ENCODE data around the gene ATF6.

GRCh38 chr1:161782886-161783285 is 16.8 kb downstream of the ATF6 start:
- TF ChIP-seq ZNF3 (CRISPR knock-in tag; IDR thresholded peaks at IDR 0.05) (no peak), MYNN (IDR thresholded peaks at IDR 0.05) (no peak), MYNN (CRISPR knock-in tag; IDR thresholded peaks at IDR 0.05) (no peak), KLF16 (IDR thresholded peaks at IDR 0.05) (no peak), ILK (tag; IDR thresholded peaks at IDR 0.05; ENCODE audit: borderline replicate concordance, low read depth) (no peak)
- TF ChIP-seq, protein P1, sequence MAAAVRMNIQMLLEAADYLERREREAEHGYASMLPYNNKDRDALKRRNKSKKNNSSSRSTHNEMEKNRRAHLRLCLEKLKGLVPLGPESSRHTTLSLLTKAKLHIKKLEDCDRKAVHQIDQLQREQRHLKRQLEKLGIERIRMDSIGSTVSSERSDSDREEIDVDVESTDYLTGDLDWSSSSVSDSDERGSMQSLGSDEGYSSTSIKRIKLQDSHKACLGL (CRISPR knock-in tag; IDR thresholded peaks at IDR 0.05; ENCODE audit: borderline replicate concordance, poor library complexity, severe bottlenecking): no peak
- TF ChIP-seq, protein P2, sequence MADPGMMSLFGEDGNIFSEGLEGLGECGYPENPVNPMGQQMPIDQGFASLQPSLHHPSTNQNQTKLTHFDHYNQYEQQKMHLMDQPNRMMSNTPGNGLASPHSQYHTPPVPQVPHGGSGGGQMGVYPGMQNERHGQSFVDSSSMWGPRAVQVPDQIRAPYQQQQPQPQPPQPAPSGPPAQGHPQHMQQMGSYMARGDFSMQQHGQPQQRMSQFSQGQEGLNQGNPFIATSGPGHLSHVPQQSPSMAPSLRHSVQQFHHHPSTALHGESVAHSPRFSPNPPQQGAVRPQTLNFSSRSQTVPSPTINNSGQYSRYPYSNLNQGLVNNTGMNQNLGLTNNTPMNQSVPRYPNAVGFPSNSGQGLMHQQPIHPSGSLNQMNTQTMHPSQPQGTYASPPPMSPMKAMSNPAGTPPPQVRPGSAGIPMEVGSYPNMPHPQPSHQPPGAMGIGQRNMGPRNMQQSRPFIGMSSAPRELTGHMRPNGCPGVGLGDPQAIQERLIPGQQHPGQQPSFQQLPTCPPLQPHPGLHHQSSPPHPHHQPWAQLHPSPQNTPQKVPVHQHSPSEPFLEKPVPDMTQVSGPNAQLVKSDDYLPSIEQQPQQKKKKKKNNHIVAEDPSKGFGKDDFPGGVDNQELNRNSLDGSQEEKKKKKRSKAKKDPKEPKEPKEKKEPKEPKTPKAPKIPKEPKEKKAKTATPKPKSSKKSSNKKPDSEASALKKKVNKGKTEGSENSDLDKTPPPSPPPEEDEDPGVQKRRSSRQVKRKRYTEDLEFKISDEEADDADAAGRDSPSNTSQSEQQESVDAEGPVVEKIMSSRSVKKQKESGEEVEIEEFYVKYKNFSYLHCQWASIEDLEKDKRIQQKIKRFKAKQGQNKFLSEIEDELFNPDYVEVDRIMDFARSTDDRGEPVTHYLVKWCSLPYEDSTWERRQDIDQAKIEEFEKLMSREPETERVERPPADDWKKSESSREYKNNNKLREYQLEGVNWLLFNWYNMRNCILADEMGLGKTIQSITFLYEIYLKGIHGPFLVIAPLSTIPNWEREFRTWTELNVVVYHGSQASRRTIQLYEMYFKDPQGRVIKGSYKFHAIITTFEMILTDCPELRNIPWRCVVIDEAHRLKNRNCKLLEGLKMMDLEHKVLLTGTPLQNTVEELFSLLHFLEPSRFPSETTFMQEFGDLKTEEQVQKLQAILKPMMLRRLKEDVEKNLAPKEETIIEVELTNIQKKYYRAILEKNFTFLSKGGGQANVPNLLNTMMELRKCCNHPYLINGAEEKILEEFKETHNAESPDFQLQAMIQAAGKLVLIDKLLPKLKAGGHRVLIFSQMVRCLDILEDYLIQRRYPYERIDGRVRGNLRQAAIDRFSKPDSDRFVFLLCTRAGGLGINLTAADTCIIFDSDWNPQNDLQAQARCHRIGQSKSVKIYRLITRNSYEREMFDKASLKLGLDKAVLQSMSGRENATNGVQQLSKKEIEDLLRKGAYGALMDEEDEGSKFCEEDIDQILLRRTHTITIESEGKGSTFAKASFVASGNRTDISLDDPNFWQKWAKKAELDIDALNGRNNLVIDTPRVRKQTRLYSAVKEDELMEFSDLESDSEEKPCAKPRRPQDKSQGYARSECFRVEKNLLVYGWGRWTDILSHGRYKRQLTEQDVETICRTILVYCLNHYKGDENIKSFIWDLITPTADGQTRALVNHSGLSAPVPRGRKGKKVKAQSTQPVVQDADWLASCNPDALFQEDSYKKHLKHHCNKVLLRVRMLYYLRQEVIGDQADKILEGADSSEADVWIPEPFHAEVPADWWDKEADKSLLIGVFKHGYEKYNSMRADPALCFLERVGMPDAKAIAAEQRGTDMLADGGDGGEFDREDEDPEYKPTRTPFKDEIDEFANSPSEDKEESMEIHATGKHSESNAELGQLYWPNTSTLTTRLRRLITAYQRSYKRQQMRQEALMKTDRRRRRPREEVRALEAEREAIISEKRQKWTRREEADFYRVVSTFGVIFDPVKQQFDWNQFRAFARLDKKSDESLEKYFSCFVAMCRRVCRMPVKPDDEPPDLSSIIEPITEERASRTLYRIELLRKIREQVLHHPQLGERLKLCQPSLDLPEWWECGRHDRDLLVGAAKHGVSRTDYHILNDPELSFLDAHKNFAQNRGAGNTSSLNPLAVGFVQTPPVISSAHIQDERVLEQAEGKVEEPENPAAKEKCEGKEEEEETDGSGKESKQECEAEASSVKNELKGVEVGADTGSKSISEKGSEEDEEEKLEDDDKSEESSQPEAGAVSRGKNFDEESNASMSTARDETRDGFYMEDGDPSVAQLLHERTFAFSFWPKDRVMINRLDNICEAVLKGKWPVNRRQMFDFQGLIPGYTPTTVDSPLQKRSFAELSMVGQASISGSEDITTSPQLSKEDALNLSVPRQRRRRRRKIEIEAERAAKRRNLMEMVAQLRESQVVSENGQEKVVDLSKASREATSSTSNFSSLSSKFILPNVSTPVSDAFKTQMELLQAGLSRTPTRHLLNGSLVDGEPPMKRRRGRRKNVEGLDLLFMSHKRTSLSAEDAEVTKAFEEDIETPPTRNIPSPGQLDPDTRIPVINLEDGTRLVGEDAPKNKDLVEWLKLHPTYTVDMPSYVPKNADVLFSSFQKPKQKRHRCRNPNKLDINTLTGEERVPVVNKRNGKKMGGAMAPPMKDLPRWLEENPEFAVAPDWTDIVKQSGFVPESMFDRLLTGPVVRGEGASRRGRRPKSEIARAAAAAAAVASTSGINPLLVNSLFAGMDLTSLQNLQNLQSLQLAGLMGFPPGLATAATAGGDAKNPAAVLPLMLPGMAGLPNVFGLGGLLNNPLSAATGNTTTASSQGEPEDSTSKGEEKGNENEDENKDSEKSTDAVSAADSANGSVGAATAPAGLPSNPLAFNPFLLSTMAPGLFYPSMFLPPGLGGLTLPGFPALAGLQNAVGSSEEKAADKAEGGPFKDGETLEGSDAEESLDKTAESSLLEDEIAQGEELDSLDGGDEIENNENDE (IDR thresholded peaks at IDR 0.05; ENCODE audit: low read depth, low read length): no peak
